ENCODE results near the gene AQP1.
A peak's percentile ranks its signal among the peaks of the same experiment; 100 is the strongest.

AQP1 gene

GRCh38 chr7:30906515-30907240 is 5.0 kb upstream of the AQP1 start:
- DNase-seq (ENCODE audit: low read depth): no peak

- DNase-seq (ENCODE audit: low read depth): no peak
Measured at GRCh38 chr7:30907527-30908267, 4.0 kb upstream of the AQP1 start.

DNA sequence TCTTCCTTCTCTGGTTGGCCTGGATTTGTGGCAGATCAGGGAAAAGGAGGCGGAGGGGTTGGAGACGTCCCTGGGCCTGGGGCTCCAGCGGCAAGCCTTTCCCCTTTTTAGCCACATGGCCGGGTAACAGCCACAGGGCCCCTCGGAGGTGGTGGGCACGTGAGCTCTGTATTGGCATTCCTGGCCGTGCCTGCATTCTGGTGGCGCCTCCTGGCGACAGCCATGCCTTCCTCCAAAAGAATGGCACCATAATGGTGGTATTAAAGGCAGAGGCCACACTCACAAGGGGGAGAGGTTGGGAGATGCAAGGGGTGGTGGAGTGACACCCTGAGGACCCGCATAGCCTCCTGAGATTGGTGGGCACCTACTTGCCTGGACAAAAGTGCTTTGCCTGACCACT is 3.0 kb upstream of the AQP1 start:
- no peak for DNase-seq (ENCODE audit: low read depth)

GRCh38 chr7:30909431-30909830 is 2.2 kb upstream of the AQP1 start:
- no peak for DNase-seq (ENCODE audit: low read depth)

DNA sequence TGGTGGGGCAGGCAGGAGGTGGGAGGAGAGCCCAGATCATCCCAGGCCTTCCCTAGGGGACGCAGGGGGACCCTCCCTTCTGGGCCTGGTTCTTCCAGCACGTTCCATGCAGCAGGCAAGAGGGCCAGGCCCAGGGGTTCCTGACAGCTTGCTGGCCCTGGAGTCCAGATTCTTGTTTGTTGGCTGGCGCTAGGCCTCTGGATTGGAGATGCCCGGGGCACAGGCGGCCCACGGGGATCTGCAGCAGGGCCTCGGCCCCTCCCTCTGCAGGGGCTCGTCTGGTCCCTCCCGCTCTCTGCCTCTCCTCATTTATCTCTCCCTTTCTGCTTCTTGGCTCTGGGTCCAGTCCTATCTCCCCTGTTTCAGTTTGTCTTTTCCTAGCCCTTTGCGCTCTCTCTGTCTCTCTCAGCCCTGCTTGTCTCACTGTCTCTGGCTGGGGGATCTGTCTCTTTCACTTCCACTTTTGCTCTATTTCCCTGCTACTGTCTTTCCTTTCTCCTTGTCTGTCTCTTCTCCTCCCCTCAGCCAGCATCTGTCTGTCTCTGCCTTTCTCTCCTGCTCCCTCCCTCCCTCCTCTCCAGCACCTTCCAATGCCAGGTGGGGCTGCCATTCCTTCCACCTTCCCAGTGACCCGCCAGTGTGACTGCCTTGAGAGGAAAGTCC is 1.1 kb upstream of the AQP1 start:
- no peak for DNase-seq (ENCODE audit: low read depth)

DNA sequence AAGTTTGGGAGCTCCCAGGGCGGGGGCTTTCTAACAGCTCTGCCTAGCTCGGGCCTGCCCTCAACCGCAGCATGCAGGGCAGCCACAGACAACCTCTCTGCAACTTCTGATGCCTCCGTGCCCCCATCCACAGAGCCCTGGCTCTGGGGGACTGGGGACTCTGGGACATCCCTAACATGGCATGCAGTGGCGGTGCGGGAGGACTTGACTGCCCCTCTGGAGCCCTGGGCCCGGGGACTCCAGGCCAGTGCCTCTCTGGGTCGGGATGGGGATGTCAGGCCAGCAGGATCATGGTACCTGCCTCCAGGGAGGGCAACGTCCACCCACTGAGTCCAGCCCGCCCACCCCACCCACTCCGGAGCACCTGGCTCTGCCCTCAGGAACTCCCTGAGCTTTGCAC is 520 bp upstream of the AQP1 start:
- DNase-seq (ENCODE audit: low read depth): no peak

GRCh38 chr7:30912021-30912730 is 523 bp downstream of the AQP1 start:
- no peak for DNase-seq (ENCODE audit: low read depth)

DNA sequence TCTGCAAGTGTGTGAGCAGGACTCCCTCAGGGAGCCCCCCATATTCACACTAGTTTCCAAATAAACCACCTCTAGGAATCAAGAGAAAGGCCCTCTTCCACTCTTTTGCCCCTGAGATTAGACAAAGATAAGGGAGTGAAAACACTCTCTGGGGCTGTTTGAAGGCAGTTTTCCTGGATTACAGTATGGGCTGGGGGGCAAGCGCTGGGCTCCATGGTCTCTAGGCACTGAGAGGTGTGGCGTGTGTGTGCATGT is 1.0 kb downstream of the AQP1 start:
- no peak for DNase-seq (ENCODE audit: low read depth)

- no peak for DNase-seq (ENCODE audit: low read depth)
Measured at GRCh38 chr7:30912986-30913811, 1.5 kb downstream of the AQP1 start.

- DNase-seq (ENCODE audit: low read depth): no peak
Measured at GRCh38 chr7:30913821-30914515, 2.3 kb downstream of the AQP1 start.

DNA sequence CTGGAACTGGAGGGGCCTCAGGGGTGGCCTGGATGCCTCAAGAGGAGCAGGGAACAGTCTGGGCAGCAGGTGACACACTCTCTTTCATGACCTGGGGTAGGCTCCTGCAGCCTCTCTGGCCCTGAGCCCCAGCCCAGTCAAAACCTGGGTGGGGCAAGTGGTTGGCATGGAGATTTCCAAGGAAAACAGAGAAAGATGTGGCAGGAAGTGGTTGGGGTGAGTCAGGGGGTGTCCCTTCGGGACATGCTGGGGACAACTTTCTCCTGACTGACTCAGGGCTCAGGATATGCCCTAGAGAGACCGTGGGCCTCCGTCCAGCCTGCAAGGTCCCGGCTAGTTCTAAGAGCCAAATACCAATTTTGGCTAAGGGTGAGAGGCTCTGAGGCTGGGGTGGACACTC is 2.9 kb downstream of the AQP1 start:
- no peak for DNase-seq (ENCODE audit: low read depth)

DNA sequence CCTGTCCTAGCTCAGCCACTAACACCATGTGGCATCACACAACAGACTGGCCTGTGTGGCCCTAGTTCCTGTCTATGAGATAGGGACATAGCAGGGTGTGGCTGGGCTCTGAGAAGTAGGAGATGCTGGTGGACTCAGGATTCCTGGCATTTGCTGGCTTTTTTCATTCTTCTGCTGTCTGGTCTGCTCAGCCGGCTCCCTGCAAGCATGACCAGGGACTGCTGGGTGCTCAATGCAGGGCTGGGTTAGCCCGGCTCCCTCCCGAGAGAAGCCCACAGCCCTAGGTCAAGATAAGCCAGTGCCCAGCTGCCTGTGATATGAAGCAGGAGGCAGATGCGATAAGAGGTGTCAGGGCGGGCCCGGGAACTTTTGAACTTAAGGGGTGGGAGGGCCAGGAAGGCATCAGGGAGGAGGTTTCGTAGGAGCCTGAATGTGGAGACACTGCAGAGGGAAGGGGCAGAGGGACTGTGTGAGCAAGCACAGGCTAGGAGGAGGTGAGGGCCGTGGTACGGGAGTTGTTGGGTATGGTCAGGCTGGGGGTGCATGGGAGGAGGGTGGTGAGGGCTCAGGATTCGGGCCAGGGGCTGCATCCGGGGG is 3.5 kb downstream of the AQP1 start:
- peak; percentile 79 for DNase-seq (ENCODE audit: low read depth)

- no peak for DNase-seq (ENCODE audit: low read depth)
Measured at GRCh38 chr7:30915751-30916150, 4.1 kb downstream of the AQP1 start.

- no peak for DNase-seq (ENCODE audit: low read depth)
Measured at GRCh38 chr7:30916255-30916654, 4.6 kb downstream of the AQP1 start.

DNA sequence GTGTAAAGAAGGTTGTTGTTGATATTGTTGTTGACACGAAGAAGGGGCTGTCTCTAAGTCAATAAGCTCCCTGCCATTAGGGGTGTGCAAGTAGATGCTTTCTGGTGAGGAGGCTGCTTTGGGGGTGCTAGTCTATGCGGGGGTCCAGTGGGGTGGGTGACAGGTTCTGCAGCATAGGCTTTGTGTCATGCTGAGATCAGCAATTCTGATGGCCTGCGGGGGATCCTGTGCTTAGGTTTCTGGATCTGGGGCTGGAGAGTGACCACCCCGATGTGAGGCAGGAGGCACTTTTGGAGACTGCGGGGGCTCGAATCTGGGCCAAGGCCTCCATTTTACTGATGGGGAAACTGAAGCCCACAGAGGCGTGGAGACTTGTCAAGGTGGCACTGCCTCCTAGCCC is 5.1 kb downstream of the AQP1 start:
- no peak for DNase-seq (ENCODE audit: low read depth)

DNA sequence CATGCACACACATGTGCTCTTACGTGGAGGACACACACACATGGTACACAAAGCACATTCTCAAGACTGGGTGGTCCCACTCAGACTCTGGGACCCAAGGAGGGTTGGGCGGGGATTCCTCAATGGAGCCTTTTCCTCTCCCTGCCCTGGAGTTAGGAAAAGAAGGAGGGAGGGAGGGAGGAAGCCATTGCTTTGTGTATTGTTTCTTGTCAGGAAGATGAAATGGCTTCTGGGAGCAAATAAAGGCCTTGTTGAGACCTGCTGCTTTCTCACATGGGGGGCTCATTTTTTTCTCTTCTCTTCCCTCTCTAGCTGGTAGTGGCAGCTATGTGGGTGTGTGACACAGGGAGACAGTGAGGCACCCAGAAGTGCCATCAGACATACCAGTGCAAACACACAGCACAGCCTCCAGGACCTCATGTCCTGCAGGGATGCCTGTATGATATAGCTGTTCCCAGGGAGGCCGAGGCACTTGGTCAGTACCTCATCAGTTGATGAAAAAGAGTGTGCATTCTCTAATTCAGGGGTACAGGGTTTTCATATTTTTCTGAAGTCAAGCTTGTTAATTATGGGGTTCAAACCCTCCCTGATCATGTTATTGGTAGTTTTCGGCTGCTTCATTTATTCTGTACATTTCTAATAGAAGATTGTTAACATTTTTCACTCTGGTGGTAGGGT is 5.7 kb downstream of the AQP1 start:
- no peak for DNase-seq (ENCODE audit: low read depth)

- DNase-seq (ENCODE audit: low read depth): no peak
Measured at GRCh38 chr7:30918676-30919075, 7.0 kb downstream of the AQP1 start.

DNA sequence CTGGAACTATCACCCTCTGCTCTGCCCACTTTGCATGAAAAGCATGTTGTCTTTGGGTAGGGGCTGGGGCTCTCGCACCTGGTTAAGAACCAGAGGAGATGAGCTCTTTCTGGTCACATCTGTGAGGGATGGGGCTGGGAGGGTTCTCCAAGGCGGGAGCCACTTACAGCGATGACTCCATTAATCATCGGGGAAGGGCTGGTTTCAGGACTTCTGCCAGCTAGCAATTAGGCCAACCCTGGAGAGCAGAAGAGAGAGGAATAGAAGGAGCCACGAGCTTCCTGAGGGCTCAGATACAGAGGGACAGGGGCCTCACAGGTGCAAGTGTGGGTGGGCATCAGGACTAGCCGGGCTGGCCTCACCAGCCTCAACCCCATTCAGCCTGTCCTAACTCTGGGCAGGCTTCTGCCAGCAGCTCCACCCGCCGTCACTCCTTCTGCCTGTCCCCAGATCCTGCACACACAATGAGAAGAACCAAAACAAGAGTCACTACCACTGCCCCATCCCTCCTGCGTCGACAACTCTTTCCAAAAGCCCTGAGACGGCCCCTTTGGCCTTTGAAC is 8.4 kb downstream of the AQP1 start:
- no peak for DNase-seq (ENCODE audit: low read depth)

DNA sequence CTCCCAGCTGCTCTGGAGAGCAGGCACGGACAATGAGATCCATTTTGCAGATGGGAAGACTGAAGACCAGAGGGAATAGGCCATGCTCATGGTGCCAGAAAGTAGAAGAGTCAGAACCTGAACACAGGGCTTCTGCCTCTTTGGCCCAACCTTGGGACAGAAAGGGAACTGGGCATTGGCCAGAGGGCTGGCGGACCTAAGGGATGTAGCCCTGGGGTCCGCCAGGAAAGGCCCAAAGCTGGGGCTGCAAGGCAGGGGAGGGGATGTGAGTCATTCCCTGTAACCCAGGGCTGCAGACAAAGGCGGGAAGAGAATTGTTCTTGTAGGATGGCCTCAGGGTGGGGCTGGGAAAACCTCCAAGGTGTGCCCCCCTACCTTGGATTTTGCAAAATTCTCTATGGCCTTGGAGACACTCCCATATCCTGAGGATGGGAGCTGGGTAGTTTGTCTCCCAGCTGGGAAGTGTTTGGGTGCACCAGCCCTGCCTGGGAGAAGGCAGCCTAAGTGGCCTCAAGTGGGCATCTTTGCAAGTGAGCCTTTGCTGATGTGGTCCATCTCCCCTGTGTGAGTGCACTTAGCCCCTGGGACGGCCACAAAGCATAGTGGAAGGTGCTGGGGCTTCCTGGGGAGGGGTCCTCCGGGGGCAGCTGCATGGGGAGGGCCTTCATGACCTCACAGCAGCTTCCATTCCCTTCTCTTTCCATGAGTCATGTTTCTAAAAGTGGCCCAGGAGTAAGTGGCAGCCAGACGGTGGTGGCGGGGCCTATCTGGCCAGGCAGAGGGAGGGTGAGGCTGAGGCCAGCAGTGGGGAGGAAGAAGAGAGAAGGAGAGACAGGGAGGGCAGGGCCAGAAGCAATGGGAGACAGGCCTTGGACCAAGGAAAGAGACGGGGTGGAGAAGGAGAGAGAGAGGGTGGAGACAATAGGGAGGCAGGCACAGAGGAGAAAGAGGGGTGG is 9.2 kb downstream of the AQP1 start:
- DNase-seq (ENCODE audit: low read depth): no peak
